NCI-H345 treated with DMSO at 0.1 percent for 48 hours (cell line): ENCODE measurements around the gene ATRNL1.
"Not testable (repeated sequence)": the region's sequence is repeated elsewhere in the genome, so short reads cannot be mapped to it uniquely, and the experiment has no call there.

Experiments used
- DNase-seq: peaks from one replicate; lab custom pipeline; 2025; ENCODE audit not compliant: unreplicated experiment; lab: John Stamatoyannopoulos, UW

ATRNL1 gene

GRCh38 chr10:115417585-115418265 is 324.6 kb downstream of the ATRNL1 start:
- no peak for DNase-seq

GRCh38 chr10:115422624-115423023 is 329.5 kb downstream of the ATRNL1 start:
- DNase-seq: no peak

GRCh38 chr10:115427611-115428010 is 334.4 kb downstream of the ATRNL1 start:
- DNase-seq: no peak

- DNase-seq: no peak
Measured at GRCh38 chr10:115432188-115432819, 339.1 kb downstream of the ATRNL1 start.

GRCh38 chr10:115436999-115437398 is 343.8 kb downstream of the ATRNL1 start:
- DNase-seq: no peak

- DNase-seq: no peak
Measured at GRCh38 chr10:115441907-115442545, 348.9 kb downstream of the ATRNL1 start.

- no peak for DNase-seq
Measured at GRCh38 chr10:115456812-115457211, 363.6 kb downstream of the ATRNL1 start.

- DNase-seq: no peak
Measured at GRCh38 chr10:115483294-115483693, 390.1 kb downstream of the ATRNL1 start.

GRCh38 chr10:115491526-115492140 is 398.5 kb downstream of the ATRNL1 start:
- DNase-seq: no peak

- no peak for DNase-seq
Measured at GRCh38 chr10:115503546-115503945, 410.4 kb downstream of the ATRNL1 start.

GRCh38 chr10:115514895-115515294 is 421.7 kb downstream of the ATRNL1 start:
- DNase-seq: no peak

GRCh38 chr10:115525141-115525540 is 432.0 kb downstream of the ATRNL1 start:
- DNase-seq: no peak

- DNase-seq: not testable (repeated sequence)
Measured at GRCh38 chr10:115527682-115528081, 434.5 kb downstream of the ATRNL1 start.

- not testable (repeated sequence) for DNase-seq
Measured at GRCh38 chr10:115536401-115536800, 443.2 kb downstream of the ATRNL1 start.

GRCh38 chr10:115539142-115539762 is 446.1 kb downstream of the ATRNL1 start:
- DNase-seq: no peak

- DNase-seq: no peak
Measured at GRCh38 chr10:115555887-115556402, 462.8 kb downstream of the ATRNL1 start.

GRCh38 chr10:115558252-115558651 is 465.1 kb downstream of the ATRNL1 start:
- no peak for DNase-seq

GRCh38 chr10:115566867-115567266 is 473.7 kb downstream of the ATRNL1 start:
- no peak for DNase-seq

- no peak for DNase-seq
Measured at GRCh38 chr10:115572740-115573455, 479.7 kb downstream of the ATRNL1 start.

- DNase-seq: no peak
Measured at GRCh38 chr10:115580239-115580638, 487.1 kb downstream of the ATRNL1 start.
